MM.1S (cell line): ENCODE data around the gene KIF4B.
"Not testable (repeated sequence)": the region's sequence is repeated elsewhere in the genome, so short reads cannot be mapped to it uniquely, and the experiment has no call there.

Experiments used
- DNase-seq: peaks from one replicate; pipeline ENCODE4 v3.0.0-alpha.2; 2015
- H2AFZ ChIP-seq: fragments of 300-600 bp; sonication (generic); 2 replicates; pipeline ENCODE4 v1.6.0; 2016; ENCODE audit warnings: antibody characterized with exemption, low read length
- H3F3A ChIP-seq: fragments of 300-600 bp; sonication (generic); 2 replicates; pipeline ENCODE4 v1.6.1; 2016; ENCODE audit warnings: mild to moderate bottlenecking, antibody characterized with exemption, low read length, moderate library complexity, mixed read lengths; ENCODE audit not compliant: insufficient read depth
- H3K27ac ChIP-seq: fragments of 300-600 bp; sonication (generic); 2 replicates; pipeline ENCODE4 v1.5.1; 2016; ENCODE audit warnings: mild to moderate bottlenecking, low read length
- H3K27me3 ChIP-seq: fragments of 300-600 bp; sonication (generic); replicated peaks from 2 replicates; pipeline ENCODE4 v1.6.0; 2016; ENCODE audit warnings: low read length; ENCODE audit not compliant: insufficient read depth
- H3K36me3 ChIP-seq: fragments of 300-600 bp; sonication (generic); replicated peaks from 2 replicates; pipeline ENCODE4 v1.6.1; 2016; ENCODE audit warnings: mild to moderate bottlenecking, low read length, mixed read lengths; ENCODE audit not compliant: insufficient read depth
- H3K4me1 ChIP-seq: fragments of 300-600 bp; sonication (generic); 2 replicates; pipeline ENCODE4 v1.6.1; 2016; ENCODE audit warnings: low read length, mixed read lengths
- H3K4me2 ChIP-seq: fragments of 300-600 bp; sonication (generic); 2 replicates; pipeline ENCODE4 v1.6.0; 2016; ENCODE audit warnings: low read depth, low read length
- H3K4me3 ChIP-seq: fragments of 300-600 bp; sonication (generic); 2 replicates; pipeline ENCODE4 v1.5.1; 2016; ENCODE audit warnings: low read length, mixed read lengths
- H3K79me2 ChIP-seq: fragments of 300-600 bp; sonication (generic); 2 replicates; pipeline ENCODE4 v1.6.1; 2016; ENCODE audit warnings: mixed run types, low read length, mixed read lengths
- H3K9ac ChIP-seq: fragments of 300-600 bp; sonication (generic); 2 replicates; pipeline ENCODE4 v1.6.1; 2016; ENCODE audit warnings: low read length, mixed read lengths
- H3K9me2 ChIP-seq: fragments of 300-600 bp; sonication (generic); replicated peaks from 2 replicates; pipeline ENCODE4 v1.6.1; 2016; ENCODE audit warnings: mild to moderate bottlenecking, low read length, mixed read lengths; ENCODE audit not compliant: insufficient read depth
- H3K9me3 ChIP-seq: fragments of 300-600 bp; sonication (generic); replicated peaks from 2 replicates; pipeline ENCODE4 v1.6.1; 2016; ENCODE audit warnings: mild to moderate bottlenecking, low read length, mixed read lengths; ENCODE audit not compliant: insufficient read depth
- H4K20me1 ChIP-seq: fragments of 300-600 bp; sonication (generic); 2 replicates; pipeline ENCODE4 v1.6.1; 2016; ENCODE audit warnings: mild to moderate bottlenecking, low read length, moderate library complexity, mixed read lengths; ENCODE audit not compliant: insufficient read depth
- CTCF ChIP-seq: fragments of 300-600 bp; sonication (generic); IDR thresholded peaks from 2 replicates; pipeline ENCODE4 v1.5.1; 2016; ENCODE audit warnings: antibody characterized with exemption, low read length, mixed read lengths
- EZH2 ChIP-seq: fragments of 300-600 bp; sonication (generic); optimal IDR thresholded peaks from 2 replicates; pipeline ENCODE3; 2017; ENCODE audit warnings: low read depth, mild to moderate bottlenecking, antibody characterized with exemption, low read length, mixed read lengths
- EZH2phosphoT487 ChIP-seq: fragments of 300-600 bp; sonication (generic); IDR thresholded peaks from 2 replicates; pipeline ENCODE4 v1.6.1; 2018; ENCODE audit warnings: antibody characterized with exemption, low read length

KIF4B gene

GRCh38 chr5:154972476-154973080, 41.0 kb upstream of the KIF4B start:
- H3K9ac ChIP-seq: no peak overlapping the region
- no peaks in the 10 kb centered on the region for H3F3A ChIP-seq
- H3K4me2 ChIP-seq: no peak overlapping the region
- H3K27ac ChIP-seq: no peak overlapping the region
- H3K9me3 ChIP-seq: no peaks in the 10 kb centered on the region
- no peaks in the 10 kb centered on the region for H3K9me2 ChIP-seq
- H4K20me1 ChIP-seq: no peaks in the 10 kb centered on the region
- DNase-seq: peak; percentile 32
- no peaks in the 10 kb centered on the region; the same call in 1 of the 2 replicates for H3K36me3 ChIP-seq
- no peaks in the 10 kb centered on the region for H3K79me2 ChIP-seq
- H3K27me3 ChIP-seq: no peaks in the 10 kb centered on the region
- no peak overlapping the region for H3K4me3 ChIP-seq
- no peaks in the 10 kb centered on the region for H3K4me1 ChIP-seq
- TF ChIP-seq EZH2: no peak
- peak; percentile 56 for TF ChIP-seq CTCF
- no peak overlapping the region for H2AFZ ChIP-seq

- H3K4me3 ChIP-seq, H2AFZ ChIP-seq, H3K9me3 ChIP-seq, H3K79me2 ChIP-seq, H3K9ac ChIP-seq, H3K27me3 ChIP-seq, H3K27ac ChIP-seq, H3K36me3 ChIP-seq, H3K9me2 ChIP-seq, DNase-seq, H3K4me2 ChIP-seq, H4K20me1 ChIP-seq, H3K4me1 ChIP-seq, H3F3A ChIP-seq: not testable (repeated sequence)
These were observed 37.5 kb upstream of the KIF4B start for GRCh38 chr5:154976082-154976481.

- Histone ChIP-seq H3K27me3 (no peaks in the 10 kb centered on the region), H4K20me1 (no peaks in the 10 kb centered on the region), H3K9me2 (no peaks in the 10 kb centered on the region), H3K4me3 (no peak overlapping the region), H3K9me3 (no peaks in the 10 kb centered on the region), H2AFZ (no peak overlapping the region), H3K9ac (no peak overlapping the region), H3K4me2 (no peak overlapping the region), H3K36me3 (no peaks in the 10 kb centered on the region), H3K27ac (no peak overlapping the region), H3K79me2 (no peaks in the 10 kb centered on the region), H3F3A (no peaks in the 10 kb centered on the region), H3K4me1 (no peaks in the 10 kb centered on the region)
- no peak for DNase-seq
- TF ChIP-seq EZH2phosphoT487: no peak
- no peak for TF ChIP-seq CTCF
- no peak for TF ChIP-seq EZH2
These were observed 36.1 kb upstream of the KIF4B start for GRCh38 chr5:154977409-154977808.

- not testable (repeated sequence) for H3K79me2 ChIP-seq, H3K27ac ChIP-seq, H3K9me2 ChIP-seq, H3K9ac ChIP-seq, DNase-seq, H3K4me3 ChIP-seq, H3K4me1 ChIP-seq, H3K4me2 ChIP-seq, H3K9me3 ChIP-seq, H2AFZ ChIP-seq, H4K20me1 ChIP-seq, H3K27me3 ChIP-seq, H3K36me3 ChIP-seq, H3F3A ChIP-seq
These were observed 35.3 kb upstream of the KIF4B start for GRCh38 chr5:154978294-154978693.
